Fibroblast of lung (primary cell): ENCODE results near the gene STARD5. TPM values are rescaled to one million over a fixed set of nuclear protein-coding genes. Genes with fewer than 3 reads are reported as not detected.

Source experiments
- DNase-seq, 2 donors: peaks; one replicate each; pipeline versions ENCODE4 v3.0.0 to v3.0.0-alpha.2; 2010; ENCODE audit warnings: low read depth in 2 of 2
- H2AFZ ChIP-seq: 2 replicates; pipeline ENCODE4 v1.5.1; 2012; ENCODE audit warnings: low read length, control low read depth, inconsistent platforms
- H3K27ac ChIP-seq: 2 replicates; pipeline ENCODE4 v1.5.1; 2011; ENCODE audit warnings: low read length, control low read depth; ENCODE audit not compliant: insufficient read depth
- H3K27me3 ChIP-seq: 2 replicates; pipeline ENCODE4 v1.5.1; 2011; ENCODE audit warnings: mild to moderate bottlenecking, low read length; ENCODE audit not compliant: control insufficient read depth, insufficient read depth
- H3K36me3 ChIP-seq: 2 replicates; pipeline ENCODE4 v1.5.1; 2011; ENCODE audit warnings: low read length; ENCODE audit not compliant: control insufficient read depth, insufficient read depth
- H3K4me1 ChIP-seq: 2 replicates; pipeline ENCODE4 v1.5.1; 2011; ENCODE audit warnings: low read length; ENCODE audit not compliant: control insufficient read depth, insufficient read depth; ENCODE audit errors: extremely low read depth
- H3K4me2 ChIP-seq: 2 replicates; pipeline ENCODE4 v1.5.1; 2011; ENCODE audit warnings: low read length, control low read depth; ENCODE audit not compliant: insufficient read depth; ENCODE audit errors: extremely low read depth
- H3K4me3 ChIP-seq, 4 experiments: fragments of 200-600 bp in 1 of 4; sonication (generic) in 1 of 4; replicated peaks in 1 of 4; 2 replicates each; pipeline ENCODE4 v1.5.1; 2011 to 2016; ENCODE audit warnings: low read length in 4 of 4, low read depth in 3 of 4, mild to moderate bottlenecking in 3 of 4, control low read depth in 2 of 4, inconsistent platforms in 1 of 4, mixed read lengths in 1 of 4; ENCODE audit not compliant: insufficient read depth in 1 of 4; ENCODE audit errors: control extremely low read depth in 1 of 4
- H3K79me2 ChIP-seq: 2 replicates; pipeline ENCODE4 v1.5.1; 2012; ENCODE audit warnings: mild to moderate bottlenecking, low read length, inconsistent platforms; ENCODE audit not compliant: control insufficient read depth, insufficient read depth
- H3K9ac ChIP-seq: 2 replicates; pipeline ENCODE4 v1.5.1; 2011; ENCODE audit warnings: mild to moderate bottlenecking, low read length, control low read depth; ENCODE audit not compliant: insufficient read depth
- H3K9me3 ChIP-seq: 2 replicates; pipeline ENCODE4 v1.5.1; 2012; ENCODE audit warnings: low read depth, low read length; ENCODE audit not compliant: control insufficient read depth, insufficient read depth
- H4K20me1 ChIP-seq: 2 replicates; pipeline ENCODE4 v1.5.1; 2011; ENCODE audit warnings: low read length; ENCODE audit not compliant: control insufficient read depth, insufficient read depth; ENCODE audit errors: extremely low read depth
- CTCF ChIP-seq, 2 donors: IDR thresholded peaks in 1 of 2; conservative IDR thresholded peaks in 1 of 2; 1 replicate in 1 of 2; 2 replicates in 1 of 2; pipeline ENCODE4 v1.5.1; 2011 to 2012; ENCODE audit warnings: low read length in 2 of 2, control low read depth in 1 of 2, inconsistent platforms in 1 of 2, low read depth in 1 of 2, mild to moderate bottlenecking in 1 of 2
- EZH2 ChIP-seq: IDR thresholded peaks from 2 replicates; pipeline ENCODE4 v1.5.1; 2012; ENCODE audit warnings: low read length, control low read depth, mild to moderate bottlenecking; ENCODE audit errors: missing control alignments
- polyA plus RNA-seq, 2 donors: library from polyadenylated mRNA; depleted of rRNA in 1 of 2; stranded (reverse) in 1 of 2; unstranded in 1 of 2; fragments of >200 nt; gene quantifications; 2 replicates each; pipeline ENCODE4 v1.2.1, GENCODE V29; 2011 to 2012; ENCODE audit warnings: missing spikeins in 1 of 2
- total RNA-seq: library from RNA; depleted of rRNA; stranded (reverse); fragments of >200 nt; gene quantifications from 2 replicates; pipeline ENCODE4 v1.2.1, GENCODE V29; 2014

Gene STARD5
- total and polyA plus RNA-seq, 2 donors (not counting 1 experiment from before 2014, with no cell fraction given), result 14.9 to 20.1 TPM

GRCh38 chr15:81339851-81340250 is 15.9 kb upstream of the STARD5 start:
- Histone ChIP-seq H3K9me3 (no peaks in the 10 kb centered on the region), H2AFZ (no peak overlapping the region), H3K9ac (no peak overlapping the region), H3K4me2 (no peak overlapping the region), H3K27ac (no peak overlapping the region), H3K4me3 (no peak overlapping the region), H3K79me2 (no peaks in the 10 kb centered on the region), H3K27me3 (no peaks in the 10 kb centered on the region), H3K36me3 (no peaks in the 10 kb centered on the region), H4K20me1 (no peaks in the 10 kb centered on the region), H3K4me1 (peaks cover 12% of the 10 kb centered on the region)
- DNase-seq, result no peak
- TF ChIP-seq CTCF (conservative IDR thresholded peaks at IDR 0.05 in 1 of 2, IDR thresholded peaks at IDR 0.05 in 1 of 2; ENCODE audit: low read depth in 1 of 2, low read length in 2 of 2) (no peak), EZH2 (no peak)

DNA sequence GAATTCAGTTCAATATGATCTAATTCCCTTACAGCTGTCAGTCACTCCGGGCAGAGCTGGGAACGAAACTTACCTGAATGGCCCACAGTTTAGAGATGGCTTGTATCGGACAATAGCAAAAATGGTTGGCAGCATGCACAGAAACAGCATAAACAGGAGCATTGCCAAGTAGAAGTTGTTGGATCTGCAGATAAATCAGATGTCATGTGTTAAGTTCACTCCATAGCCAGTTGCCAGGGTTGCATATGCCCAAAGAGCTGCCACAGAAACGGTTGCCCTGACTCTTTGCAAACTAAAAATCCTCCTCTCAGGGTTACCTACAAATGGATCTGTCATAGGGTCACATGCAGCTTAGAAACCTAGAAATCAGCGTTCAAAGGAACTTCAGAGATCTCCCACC is 15.4 kb upstream of the STARD5 start:
- Histone ChIP-seq H3K9me3 (no peaks in the 10 kb centered on the region), H3K4me1 (peaks cover 12% of the 10 kb centered on the region), H3K9ac (no peak overlapping the region), H3K27me3 (no peaks in the 10 kb centered on the region), H3K36me3 (no peaks in the 10 kb centered on the region), H2AFZ (no peak overlapping the region), H4K20me1 (no peaks in the 10 kb centered on the region), H3K27ac (no peak overlapping the region), H3K4me2 (no peak overlapping the region), H3K4me3 (no peak overlapping the region), H3K79me2 (no peaks in the 10 kb centered on the region)
- DNase-seq, result no peak
- TF ChIP-seq EZH2, result no peak
- TF ChIP-seq CTCF (conservative IDR thresholded peaks at IDR 0.05 in 1 of 2, IDR thresholded peaks at IDR 0.05 in 1 of 2; ENCODE audit: low read depth in 1 of 2, low read length in 2 of 2), result no peak

- TF ChIP-seq CTCF (conservative IDR thresholded peaks at IDR 0.05 in 1 of 2, IDR thresholded peaks at IDR 0.05 in 1 of 2; ENCODE audit: low read depth in 1 of 2, low read length in 2 of 2) (no peak), EZH2 (no peak)
- no peak overlapping the region for H3K4me3 ChIP-seq
- H3K4me2 ChIP-seq, result peak overlapping the region; percentile 36
Observed at GRCh38 chr15:81338170-81339007, 14.4 kb upstream of the STARD5 start.

More at GRCh38 chr15:81338170-81339007, 14.4 kb upstream of the STARD5 start:
- no peak overlapping the region for H3K9ac ChIP-seq
- H3K36me3 ChIP-seq, result no peaks in the 10 kb centered on the region
- H3K27me3 ChIP-seq, result no peaks in the 10 kb centered on the region
- DNase-seq, result peak; percentile 93 to 96
- H3K79me2 ChIP-seq, result no peaks in the 10 kb centered on the region
- H2AFZ ChIP-seq, result no peak overlapping the region
- H3K9me3 ChIP-seq, result no peaks in the 10 kb centered on the region
- H3K27ac ChIP-seq, result peak overlapping the region; percentile 24
- no peaks in the 10 kb centered on the region for H4K20me1 ChIP-seq
- H3K4me1 ChIP-seq, result peaks cover 12% of the 10 kb centered on the region
